RCC 7860 (cell line): ENCODE results near the gene TNFRSF12A.

Experiments used
- DNase-seq: peaks from one replicate; pipeline ENCODE4 v3.0.0-alpha.2; 2015; ENCODE audit warnings: low spot score
- FAIRE-seq: peaks from 2 replicates; lab custom pipeline; 2012; peaks lifted over from hg19 to GRCh38; lab: Jason Lieb, UNC

The TNFRSF12A gene

GRCh38 chr16:3025032-3026002, 5.1 kb downstream of the TNFRSF12A start:
- FAIRE-seq (no peak), DNase-seq (no peak)

- no peak for FAIRE-seq
- no peak for DNase-seq
These were observed 5.8 kb downstream of the TNFRSF12A start for GRCh38 chr16:3026003-3026378.

- no peak for FAIRE-seq
- no peak for DNase-seq
These were observed 6.7 kb downstream of the TNFRSF12A start for GRCh38 chr16:3026609-3027488.

GRCh38 chr16:3027489-3027795, 7.3 kb downstream of the TNFRSF12A start:
- DNase-seq, result no peak
- FAIRE-seq, result no peak

GRCh38 chr16:3027983-3028715, 8.0 kb downstream of the TNFRSF12A start:
- DNase-seq (peak; percentile 61), FAIRE-seq (no peak)

- no peak for FAIRE-seq
These were observed 8.7 kb downstream of the TNFRSF12A start for GRCh38 chr16:3028716-3029319.

GRCh38 chr16:3029491-3030221, 9.5 kb downstream of the TNFRSF12A start:
- DNase-seq, result no peak
- FAIRE-seq, result no peak

More at GRCh38 chr16:3028716-3029319, 8.7 kb downstream of the TNFRSF12A start:
- DNase-seq, result no peak

GRCh38 chr16:3030222-3031212, 10.3 kb downstream of the TNFRSF12A start:
- FAIRE-seq, result no peak
- DNase-seq, result no peak

GRCh38 chr16:3032624-3033023, 12.5 kb downstream of the TNFRSF12A start:
- DNase-seq, result no peak
- FAIRE-seq, result no peak

GRCh38 chr16:3035289-3035971, 15.3 kb downstream of the TNFRSF12A start:
- FAIRE-seq (no peak), DNase-seq (no peak)

- no peak for FAIRE-seq
- no peak for DNase-seq
These were observed 16.0 kb downstream of the TNFRSF12A start for GRCh38 chr16:3035972-3036725.

- FAIRE-seq (no peak), DNase-seq (no peak)
These were observed 16.7 kb downstream of the TNFRSF12A start, which contains the start of gene BICDL2 for GRCh38 chr16:3036726-3037315. TSS of gene BICDL2 (minus strand) at chr16:3036944. CDS start at chr16:3035496, 1,448 bp downstream.

GRCh38 chr16:3038256-3038655, 18.1 kb downstream of the TNFRSF12A start:
- DNase-seq (no peak), FAIRE-seq (no peak)

GRCh38 chr16:3038896-3039295, 18.7 kb downstream of the TNFRSF12A start:
- DNase-seq, result no peak
- no peak for FAIRE-seq

GRCh38 chr16:3042376-3042775, 22.2 kb downstream of the TNFRSF12A start:
- DNase-seq (no peak), FAIRE-seq (no peak)

- FAIRE-seq (no peak), DNase-seq (no peak)
These were observed 24.5 kb downstream of the TNFRSF12A start for GRCh38 chr16:3044708-3045107.
